Measurements from ENCODE around the gene AKAP13.
"Not testable (repeated sequence)": the region's sequence is repeated elsewhere in the genome, so short reads cannot be mapped to it uniquely, and the experiment has no call there.

Gene AKAP13

GRCh38 chr15:85479071-85479647, 98.8 kb downstream of the AKAP13 start:
- H3K27ac ChIP-seq = peak overlapping the region; percentile 38; the same call in 1 of the 2 replicates
- no peak for TF ChIP-seq ZFX (IDR thresholded peaks at IDR 0.05)
- no peak for TF ChIP-seq CTCF (conservative IDR thresholded peaks at IDR 0.05)

GRCh38 chr15:85480923-85481322, 100.5 kb downstream of the AKAP13 start:
- no peak overlapping the region for H3K27ac ChIP-seq
- TF ChIP-seq CTCF (conservative IDR thresholded peaks at IDR 0.05) = no peak
- TF ChIP-seq ZFX (IDR thresholded peaks at IDR 0.05) = no peak

- H3K27ac ChIP-seq = not testable (repeated sequence)
Observed at GRCh38 chr15:85481543-85481942, 101.1 kb downstream of the AKAP13 start.

- H3K27ac ChIP-seq = no peak overlapping the region
- TF ChIP-seq CTCF (conservative IDR thresholded peaks at IDR 0.05) (no peak), ZFX (IDR thresholded peaks at IDR 0.05) (no peak)
Observed at GRCh38 chr15:85482894-85483293, 102.5 kb downstream of the AKAP13 start.

DNA sequence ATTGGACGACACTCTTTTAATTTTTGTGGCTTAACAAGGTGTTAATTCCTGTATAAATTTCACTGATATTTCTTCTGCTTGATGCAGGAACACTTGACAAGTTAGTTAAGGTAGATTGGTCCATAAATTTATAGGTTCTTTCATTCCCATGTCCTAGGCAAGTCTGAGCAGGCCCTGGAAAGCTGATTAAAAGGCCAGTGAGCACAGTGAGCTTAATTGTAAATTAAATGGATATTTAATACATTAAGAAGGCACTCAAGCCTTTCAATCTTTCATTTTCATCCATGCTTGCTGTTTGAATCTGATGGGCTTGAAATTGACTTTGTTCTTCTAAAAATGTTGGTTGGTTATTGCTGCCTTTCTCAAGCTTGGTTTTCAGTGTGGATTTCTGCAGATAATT, 103.6 kb downstream of the AKAP13 start:
- not testable (repeated sequence) for H3K27ac ChIP-seq

GRCh38 chr15:85484923-85485322, 104.5 kb downstream of the AKAP13 start:
- not testable (repeated sequence) for H3K27ac ChIP-seq

GRCh38 chr15:85485956-85486567, 105.7 kb downstream of the AKAP13 start:
- no peak overlapping the region for H3K27ac ChIP-seq
- TF ChIP-seq CTCF (conservative IDR thresholded peaks at IDR 0.05) (peak; percentile 95), ZFX (IDR thresholded peaks at IDR 0.05) (no peak)

GRCh38 chr15:85487796-85488195, 107.4 kb downstream of the AKAP13 start:
- H3K27ac ChIP-seq = not testable (repeated sequence)

DNA sequence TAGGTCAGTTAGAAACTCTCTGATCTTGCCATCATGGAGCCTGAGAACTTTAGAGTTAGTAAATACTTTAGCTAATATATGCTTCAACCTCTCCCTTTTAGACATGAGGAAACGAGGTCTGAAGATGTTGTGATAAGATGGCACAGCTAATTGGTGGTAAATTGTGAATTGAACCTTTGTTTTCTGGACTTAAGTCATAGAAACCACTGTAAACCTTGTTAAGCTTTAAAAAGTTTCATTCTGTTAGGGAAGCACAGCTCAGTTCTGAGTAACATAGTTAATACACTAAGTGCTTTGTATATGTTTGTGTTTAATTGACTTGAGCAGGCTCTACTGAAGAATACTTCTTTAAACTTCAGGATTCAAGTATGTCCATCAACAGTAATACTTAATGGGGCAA, 108.6 kb downstream of the AKAP13 start:
- TF ChIP-seq CTCF (conservative IDR thresholded peaks at IDR 0.05) (no peak), ZFX (IDR thresholded peaks at IDR 0.05) (no peak)
- H3K27ac ChIP-seq = no peak overlapping the region

Measured in C4-2B (cell line).